ENCODE data around the gene OR2T34.
A peak's percentile ranks its signal among the peaks of the same experiment; 100 is the strongest.
"Not testable (repeated sequence)": the region's sequence is repeated elsewhere in the genome, so short reads cannot be mapped to it uniquely, and the experiment has no call there.

OR2T34 gene, protein sequence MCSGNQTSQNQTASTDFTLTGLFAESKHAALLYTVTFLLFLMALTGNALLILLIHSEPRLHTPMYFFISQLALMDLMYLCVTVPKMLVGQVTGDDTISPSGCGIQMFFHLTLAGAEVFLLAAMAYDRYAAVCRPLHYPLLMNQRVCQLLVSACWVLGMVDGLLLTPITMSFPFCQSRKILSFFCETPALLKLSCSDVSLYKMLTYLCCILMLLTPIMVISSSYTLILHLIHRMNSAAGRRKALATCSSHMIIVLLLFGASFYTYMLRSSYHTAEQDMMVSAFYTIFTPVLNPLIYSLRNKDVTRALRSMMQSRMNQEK

DNA sequence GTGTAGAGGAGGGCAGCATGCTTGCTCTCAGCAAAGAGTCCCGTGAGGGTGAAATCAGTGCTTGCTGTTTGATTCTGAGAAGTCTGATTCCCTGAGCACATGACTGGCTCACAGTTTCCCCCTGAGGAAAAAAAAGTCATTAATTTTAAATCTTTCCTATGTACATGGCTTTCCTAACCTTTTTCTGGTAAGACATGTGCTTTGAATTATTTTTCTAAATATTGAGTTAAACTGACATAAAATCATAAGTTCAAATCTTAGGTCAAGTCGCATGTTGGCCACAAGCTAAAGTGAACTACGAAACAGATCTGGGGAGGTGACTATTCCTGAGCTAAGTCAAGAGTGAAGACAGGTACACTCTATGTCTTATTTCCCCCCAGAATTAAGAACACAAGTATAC, at the start of gene OR2T34:
OR2T34 (minus strand) TSS at position 101 of the 400 bp plus-strand sequence; CDS start at position 101, 0 bp downstream.
- DNase-seq: not testable (repeated sequence)

DNA sequence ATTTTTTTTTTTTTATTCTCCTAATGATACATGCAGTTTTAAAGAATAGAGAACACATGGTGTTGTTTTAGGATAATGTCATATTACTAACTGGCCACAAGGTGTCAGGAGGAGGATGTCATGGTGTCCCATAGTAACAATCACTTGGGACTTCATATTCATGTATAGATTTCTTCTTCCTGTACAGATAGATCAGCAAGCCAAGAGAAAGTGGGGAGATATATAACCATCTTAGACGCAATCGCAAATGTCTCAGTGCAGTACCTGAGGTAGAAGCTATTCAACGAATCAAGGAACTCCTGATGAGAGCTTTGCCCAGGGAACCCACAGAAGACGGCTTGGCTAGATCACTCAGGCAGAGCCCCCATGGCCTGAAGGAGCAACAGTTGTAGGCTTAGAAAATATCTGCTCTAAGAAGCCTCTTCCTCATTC, 48.0 kb upstream of the OR2T34 start:
- DNase-seq: no peak

DNA sequence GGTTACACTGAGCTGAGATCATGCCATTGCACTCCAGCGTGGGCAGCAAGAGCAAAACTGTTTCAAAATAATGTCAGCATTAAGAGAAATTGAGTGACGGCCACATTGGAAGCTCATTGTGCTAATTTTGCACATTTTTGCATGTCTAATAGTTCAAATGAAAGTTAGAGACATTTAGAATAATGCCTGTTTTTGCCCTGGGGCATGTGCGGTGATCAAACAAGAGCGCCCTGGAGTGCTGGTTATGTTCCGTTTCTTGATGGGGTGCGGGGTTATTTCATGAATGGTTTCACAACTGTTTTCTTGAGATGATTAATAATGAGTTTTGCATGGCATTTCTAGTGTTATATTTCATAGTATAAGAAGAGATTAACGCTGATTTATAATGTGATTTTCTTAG, 47.2 kb upstream of the OR2T34 start:
- no peak for DNase-seq

DNA sequence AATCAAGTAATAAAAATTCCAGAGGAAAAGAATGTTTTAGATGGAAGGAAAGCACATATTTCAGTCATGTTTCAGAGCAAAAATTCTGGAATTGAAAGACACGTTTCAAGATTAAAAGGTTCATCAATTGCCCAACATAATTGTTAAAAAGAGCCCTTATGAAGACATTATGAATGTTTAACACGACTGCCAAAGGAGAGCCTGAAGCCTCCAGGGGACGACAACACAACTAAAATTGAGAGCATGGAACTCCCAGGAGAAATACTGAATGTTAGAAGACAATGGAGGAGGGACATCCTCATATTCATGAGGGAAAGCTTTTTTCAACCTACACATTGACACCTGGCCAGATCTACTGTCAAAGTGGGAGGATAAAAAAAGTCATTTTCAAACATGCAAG, 44.3 kb upstream of the OR2T34 start:
- DNase-seq: peak; percentile 13

DNA sequence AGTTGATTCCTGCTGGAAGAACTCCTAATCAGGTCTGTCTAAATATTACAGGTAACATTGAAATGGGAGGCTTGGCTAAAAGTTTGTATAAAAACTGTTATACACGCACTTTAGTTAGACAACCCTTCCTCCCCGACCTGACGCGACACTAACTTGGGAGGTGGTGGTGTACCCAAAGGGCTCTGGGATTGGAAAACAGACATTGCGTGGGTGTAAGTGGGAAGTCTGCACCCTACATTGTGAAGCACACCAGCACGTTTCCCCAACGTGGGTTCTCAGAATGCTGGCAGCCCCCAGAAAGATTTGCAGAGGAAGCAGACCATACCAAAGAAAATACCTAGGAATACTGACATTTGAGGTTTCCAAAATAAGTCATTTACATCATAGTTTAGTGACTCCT, 43.6 kb upstream of the OR2T34 start:
- DNase-seq: no peak

DNA sequence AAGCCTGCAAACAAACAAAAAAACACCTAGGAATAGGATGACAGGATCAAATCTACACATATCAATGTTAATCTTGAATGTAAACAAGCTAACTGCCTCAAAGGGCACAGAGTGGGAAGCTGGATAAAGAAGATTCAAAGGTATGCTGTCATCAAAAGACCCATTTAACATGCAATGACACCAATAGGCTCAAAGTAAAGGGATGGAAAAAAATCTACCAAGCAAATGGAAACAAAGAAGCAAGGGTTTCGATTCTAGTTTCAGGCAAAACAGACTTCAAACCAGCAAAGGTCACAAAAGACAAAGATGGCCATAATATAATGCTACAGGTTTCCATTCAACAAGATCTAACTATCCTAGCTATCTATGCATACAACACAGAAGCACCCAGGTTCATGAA, 39.2 kb upstream of the OR2T34 start:
- no peak for DNase-seq

DNA sequence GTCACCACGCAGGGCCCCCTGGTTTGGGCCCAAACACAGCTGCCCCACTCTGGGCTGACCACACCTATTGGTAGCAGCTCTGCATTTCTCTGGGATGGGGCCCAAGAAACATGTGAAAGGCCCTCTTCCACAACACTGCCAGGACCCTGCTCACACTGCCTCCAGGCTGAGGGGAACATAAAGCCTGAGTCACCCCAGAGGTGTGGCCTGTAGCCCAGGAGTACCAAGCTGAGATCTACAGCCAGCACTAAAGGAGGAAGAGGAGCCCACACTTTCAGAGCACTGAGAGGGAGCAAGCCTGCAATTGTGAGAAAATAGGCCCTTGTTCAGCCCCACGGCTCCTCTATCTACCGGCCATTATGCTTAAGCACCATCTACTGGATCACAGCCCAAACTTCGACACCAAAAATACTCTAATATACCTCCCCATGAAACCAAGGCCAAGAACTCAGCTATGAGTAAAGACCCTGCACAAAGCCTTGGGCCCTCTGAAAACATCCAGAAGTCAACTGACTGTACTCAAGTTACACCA, 37.4 kb upstream of the OR2T34 start:
- DNase-seq: no peak

DNA sequence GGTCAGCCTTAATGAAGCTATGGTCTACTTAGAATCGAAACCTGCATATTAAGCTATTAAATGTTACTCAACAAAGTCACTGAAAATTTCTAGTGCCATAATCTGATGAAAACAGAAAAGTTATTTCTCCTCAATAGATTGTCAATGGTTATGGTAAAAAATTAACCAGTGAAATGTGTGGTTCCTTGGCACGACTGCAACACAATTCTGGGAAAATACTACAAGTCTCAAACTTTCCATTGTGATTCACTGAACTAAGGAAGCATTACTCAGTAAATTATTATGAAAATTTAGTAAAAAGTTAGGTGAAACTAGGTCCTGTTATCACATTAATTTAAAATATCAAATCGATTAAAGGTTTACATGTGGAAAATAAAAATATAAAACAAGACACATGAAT, 35.7 kb upstream of the OR2T34 start:
- no peak for DNase-seq

DNA sequence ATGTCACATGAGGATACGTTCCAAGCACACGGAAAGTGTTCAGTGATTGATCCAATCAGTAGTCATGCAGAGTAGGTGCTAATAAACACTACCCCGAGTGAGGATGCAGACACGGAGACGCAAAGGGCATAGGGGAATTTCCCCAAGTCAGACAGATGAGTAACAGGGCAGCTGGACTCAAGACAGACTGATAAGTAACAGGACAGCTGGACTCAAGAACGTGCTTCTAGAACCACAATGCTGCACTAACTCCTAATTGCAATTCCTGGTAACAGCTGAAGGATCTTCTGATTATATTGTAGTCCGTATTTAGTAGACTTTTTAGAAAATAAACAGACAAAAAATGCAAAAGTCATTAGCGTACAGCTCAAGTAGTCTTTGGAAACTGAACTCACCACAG, 24.8 kb upstream of the OR2T34 start:
- no peak for DNase-seq

DNA sequence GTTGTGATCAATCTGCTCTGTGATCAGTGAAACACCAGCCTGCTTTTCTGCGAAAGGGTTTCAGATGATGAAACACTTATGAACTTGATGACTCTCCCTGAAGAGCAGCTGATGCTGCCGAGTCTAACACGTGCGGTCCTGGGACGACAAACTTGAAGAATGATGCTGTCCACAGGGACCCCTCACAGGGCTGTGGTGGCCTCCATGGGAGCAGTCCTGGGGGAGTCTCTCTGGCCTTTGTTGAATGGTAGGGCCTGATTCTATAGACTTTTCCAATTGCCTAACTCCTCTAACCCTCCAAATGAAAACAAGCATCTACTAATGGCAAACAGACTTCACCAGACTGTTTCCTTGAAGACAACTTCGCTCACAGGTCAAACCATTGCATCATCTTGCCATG, 23.0 kb upstream of the OR2T34 start, which contains the start of gene OR2T10:
OR2T10 (minus strand) TSS at position 112 of the 400 bp plus-strand sequence. CDS start 3,932 bp downstream, outside the sequence.
- DNase-seq: no peak

DNA sequence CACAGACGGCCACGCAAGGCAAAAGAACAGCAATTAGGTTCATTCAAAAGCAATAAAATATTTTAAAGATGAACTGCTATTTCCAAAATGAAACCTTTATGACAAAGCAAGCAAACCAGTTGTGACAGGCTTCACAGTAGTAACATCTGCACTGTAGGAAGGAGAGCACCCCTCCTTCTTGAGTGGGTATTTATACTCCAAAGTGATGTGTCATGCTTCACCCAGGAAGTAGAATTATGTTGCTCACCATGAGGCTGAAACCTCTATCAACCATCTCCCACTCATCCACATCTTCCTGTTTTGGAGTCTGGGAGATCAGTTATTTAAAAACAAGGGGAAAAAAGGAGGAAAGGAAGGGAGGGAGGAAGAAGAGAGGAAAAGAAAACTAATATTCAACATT, 22.1 kb upstream of the OR2T34 start:
- no peak for DNase-seq

DNA sequence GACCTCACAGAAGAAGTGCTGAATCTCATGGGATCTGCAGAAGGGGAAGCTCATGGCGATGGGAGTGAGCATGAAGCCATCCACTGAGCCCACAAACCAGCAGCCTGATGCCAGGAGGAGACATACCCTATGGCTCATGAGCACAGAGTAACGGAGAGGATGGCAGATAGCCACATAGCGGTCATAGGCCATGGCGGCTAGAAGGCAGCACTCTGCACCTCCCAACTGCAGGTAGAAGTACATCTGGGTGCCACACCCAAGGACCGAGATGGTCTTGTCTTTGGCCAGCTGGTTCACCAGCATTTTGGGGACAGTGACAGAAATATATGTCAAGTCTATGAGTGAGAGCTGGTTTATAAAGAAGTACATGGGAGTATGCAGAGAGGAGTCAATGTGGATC, 18.7 kb upstream of the OR2T34 start:
- DNase-seq: no peak

DNA sequence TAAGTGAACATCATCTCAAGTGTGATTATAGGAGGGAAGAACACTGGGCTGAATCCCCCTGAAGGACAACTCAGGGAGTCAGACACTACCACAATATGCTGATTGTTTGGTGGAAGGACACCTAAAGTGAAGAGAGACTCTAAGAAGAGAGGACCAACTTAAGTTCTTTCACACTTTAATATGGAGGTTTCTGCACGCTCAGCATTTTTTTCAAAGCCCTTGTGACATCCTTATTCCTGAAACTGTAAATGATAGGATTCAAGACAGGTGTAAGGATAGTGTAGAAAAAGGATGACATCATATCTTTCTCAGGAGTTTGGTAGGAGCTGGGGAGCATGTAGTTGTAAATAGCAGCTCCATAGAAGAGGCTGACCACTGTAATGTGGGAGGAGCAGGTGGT, 18.1 kb upstream of the OR2T34 start:
- DNase-seq: no peak

DNA sequence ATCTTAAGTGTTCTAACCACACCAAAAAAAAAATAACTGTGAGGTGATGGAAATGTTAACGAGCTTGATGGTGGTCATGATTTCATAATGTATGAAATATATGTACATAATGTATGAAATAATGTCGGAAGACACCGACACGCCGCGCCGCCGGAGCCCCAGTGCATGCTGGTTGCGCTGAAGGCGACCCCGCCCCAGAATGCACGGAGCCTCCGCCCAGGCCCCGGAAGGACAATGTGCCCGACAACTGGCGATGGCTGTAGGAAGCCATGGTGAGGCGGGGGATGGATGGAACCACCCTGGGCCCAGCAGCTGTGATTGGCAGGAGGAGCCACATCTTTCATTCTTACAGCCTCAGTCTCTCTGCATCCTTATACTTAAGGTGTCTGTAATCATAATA, 15.5 kb upstream of the OR2T34 start:
- DNase-seq: no peak

DNA sequence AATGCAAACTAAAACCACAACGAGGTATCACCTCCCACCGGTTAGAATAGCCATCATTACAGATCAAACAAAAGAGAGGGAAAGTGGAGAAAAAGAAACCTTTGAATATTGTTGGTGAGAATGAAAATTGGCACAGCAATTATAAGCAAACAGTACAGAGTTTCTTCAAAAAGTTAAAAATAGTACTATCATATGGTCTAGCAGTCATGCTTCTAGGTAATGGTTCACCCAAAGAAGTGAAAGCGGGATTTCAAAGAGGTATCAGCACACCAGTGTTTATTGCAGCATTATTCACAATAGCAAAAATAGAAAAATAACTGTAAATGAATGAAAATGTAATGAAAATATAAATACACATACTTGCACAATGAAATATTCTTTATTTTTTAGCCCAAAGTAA, 14.8 kb upstream of the OR2T34 start:
- no peak for DNase-seq

DNA sequence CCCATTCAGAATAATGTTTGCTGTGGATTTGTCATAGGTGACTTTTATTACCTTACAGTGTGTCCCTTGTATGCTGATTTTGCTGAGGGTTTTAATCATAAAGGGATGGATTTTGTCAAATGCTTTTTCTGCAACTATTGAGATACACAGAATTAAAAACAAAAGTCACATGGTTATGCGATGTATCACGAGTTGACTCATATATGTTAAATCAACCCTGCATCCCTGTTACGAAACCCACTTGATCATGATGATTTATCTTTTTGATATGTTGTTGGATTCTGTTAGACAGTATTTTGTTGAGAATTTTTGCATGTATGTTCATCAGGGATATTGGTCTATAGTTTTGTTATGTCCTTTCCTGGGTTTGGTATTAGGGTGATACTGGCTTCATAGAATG, 10.7 kb upstream of the OR2T34 start:
- DNase-seq: no peak

DNA sequence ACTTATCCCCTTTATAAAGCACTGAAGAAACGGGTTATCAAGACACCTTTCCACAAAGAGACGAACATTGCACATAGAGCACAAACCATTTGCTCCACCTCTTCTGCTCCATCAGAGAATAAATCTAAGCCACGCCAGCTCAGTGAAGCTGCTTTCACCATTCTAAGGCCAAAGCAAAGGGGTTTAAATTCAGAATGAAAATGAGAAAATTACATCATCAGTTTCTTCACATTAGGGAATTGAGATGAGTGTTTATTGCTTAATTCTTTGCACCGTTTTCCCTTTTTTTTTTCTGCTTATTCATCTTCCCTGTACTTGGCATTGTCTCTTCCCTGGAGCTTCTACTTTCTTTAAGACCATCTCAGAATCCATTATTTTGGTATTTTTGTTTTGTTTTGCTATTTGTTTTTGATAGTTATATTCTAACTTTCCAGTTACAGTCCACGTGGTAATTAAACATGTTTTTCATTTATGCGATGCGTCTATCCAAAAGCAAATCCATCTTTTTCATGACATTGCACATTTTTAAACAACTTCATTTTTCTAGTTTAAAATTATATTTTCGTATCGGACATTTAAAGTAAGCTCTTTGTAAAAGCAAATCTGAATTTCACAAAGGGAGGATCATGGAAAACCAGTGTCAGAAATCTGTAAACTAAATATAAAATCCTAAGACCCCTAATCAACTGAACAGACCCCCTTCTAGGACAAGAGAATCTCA, 1.9 kb upstream of the OR2T34 start:
- no peak for DNase-seq

DNA sequence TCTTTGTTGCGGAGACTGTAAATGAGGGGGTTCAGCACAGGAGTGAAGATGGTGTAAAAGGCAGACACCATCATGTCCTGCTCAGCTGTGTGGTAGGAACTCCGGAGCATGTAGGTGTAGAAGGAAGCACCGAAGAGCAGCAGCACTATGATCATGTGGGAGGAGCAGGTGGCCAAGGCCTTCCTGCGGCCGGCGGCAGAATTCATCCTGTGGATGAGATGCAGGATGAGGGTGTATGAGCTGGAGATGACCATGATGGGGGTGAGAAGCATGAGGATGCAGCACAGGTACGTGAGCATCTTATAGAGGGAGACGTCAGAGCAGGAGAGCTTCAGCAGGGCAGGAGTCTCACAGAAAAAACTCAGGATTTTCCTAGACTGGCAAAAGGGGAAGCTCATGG, 701 bp downstream of the OR2T34 start:
- DNase-seq: not testable (repeated sequence)

DNA sequence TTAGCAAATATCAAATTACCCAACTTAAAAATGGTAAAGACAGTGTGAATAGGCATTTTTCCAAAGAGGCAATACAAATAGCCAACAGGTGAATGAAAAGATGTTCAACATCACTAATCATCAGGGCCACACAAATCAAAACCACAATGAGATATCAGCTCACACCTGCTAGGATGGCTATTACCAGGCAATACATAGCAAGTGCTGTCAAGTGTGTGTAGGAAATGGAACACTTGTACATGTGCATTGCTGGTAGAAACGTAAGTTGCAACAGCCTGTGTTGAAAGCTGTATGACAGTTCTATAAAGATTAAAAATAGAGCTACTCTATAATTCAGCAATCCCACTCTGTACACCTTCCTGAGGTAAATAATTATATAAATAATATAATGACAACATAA, 2.5 kb downstream of the OR2T34 start:
- not testable (repeated sequence) for DNase-seq

DNA sequence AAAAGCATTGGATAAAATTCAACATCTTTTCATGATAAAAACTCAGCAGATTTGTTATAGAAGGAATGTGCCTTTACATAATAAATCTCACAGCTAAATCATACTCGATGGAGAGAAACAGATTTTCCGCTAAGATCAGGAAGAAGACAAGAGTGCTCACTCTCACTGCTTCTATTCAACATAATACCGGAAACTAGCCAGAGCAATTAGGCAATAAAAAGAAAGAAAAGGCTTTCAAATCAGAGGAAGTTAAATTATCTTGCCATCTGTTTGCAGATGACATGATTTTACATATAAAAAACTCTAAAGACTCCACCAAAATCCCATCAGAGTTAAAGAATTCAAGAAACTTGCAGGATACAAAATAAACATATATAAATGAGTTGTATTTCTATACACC, 3.7 kb downstream of the OR2T34 start:
- DNase-seq: not testable (repeated sequence)

DNA sequence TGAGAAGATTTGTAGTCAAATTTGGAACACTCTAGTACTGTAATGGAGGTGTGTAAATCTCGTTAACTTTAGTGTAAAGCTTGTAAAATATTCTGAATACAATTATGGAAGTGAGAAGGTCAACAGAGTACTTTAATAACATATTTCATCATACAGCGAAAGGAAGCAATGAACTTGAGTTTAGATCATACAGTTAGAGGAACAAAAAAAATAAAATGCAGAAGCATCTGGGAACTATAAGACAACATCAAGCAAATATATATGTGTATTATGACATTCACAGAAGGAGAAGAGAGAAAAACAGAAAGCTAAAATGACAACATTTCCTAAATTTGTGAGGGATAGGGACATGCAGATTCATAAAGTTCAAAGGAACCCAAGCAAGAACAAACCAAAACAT, 5.5 kb downstream of the OR2T34 start:
- not testable (repeated sequence) for DNase-seq

DNA sequence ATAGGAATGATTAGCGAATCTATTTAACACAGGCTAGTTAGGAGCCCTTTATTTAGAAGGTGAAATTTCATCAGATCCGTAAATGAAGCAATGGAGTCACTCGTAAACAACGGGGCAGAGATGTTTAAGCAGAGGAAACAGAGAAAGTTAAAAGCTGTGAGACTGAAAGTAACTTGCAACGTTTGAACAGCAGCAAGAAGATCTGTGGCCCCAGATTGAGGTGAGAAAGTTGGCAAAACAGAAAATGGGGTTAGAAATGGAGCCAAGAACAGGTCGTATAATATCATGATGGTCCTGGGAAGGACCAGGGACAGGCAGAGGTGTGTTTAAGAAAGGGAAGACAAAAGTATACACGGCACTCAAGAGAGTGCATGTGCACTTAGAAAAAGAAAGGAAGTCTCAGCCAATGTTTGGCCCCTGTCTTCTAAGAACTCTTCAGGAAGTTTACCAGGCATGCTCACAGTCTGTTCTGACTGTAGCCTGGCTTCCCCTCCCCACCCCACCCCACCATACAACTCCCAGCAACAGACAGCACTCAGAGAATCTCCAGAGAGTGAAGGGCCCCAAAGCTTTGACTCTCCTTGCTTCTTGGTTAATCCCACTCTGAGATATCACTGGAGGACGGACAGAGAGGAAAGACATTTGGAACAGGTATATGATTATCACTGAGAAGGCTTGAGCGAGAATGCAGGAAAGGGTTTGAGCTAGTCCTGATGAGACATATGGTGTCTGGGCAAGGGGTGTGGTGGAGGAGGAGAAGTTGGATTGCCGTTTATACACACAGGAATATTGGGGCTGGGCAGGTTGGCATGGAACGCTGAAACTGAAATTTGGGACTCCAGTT, 8.8 kb downstream of the OR2T34 start:
- not testable (repeated sequence) for DNase-seq

DNA sequence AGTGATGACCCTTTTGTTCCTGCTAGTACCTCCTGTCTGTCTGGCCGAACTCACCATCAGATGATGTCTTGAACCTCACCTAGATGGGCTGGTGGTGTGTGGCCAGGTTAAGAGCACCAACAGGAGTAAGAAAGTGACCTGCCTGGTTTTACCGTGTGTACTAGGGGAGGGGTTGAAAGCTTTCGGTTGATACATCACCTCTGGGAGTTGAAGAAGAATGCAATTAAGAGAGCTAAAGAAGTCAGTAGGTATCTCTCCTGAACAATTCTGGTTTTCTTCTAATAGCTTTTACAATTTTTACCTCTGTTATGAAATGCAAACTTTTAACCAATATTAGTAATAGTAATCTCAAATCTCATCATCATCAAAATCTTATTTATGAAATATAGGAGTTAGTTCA, 11.9 kb downstream of the OR2T34 start, which contains the start of gene OR2T29:
OR2T29 (minus strand) TSS at position 101 of the 400 bp plus-strand sequence. CDS start 3,281 bp downstream, outside the sequence.
- not testable (repeated sequence) for DNase-seq

Measured in NCI-H1105 (cell line).